Fibroblast of lung (primary cell): ENCODE results near the gene CEACAM20. TPM values are rescaled to one million over a fixed set of nuclear protein-coding genes. Genes with fewer than 3 reads are reported as not detected.
"Not testable (repeated sequence)": the region's sequence is repeated elsewhere in the genome, so short reads cannot be mapped to it uniquely, and the experiment has no call there.

Experiments used
- DNase-seq, 2 donors: peaks; one replicate each; pipeline versions ENCODE4 v3.0.0 to v3.0.0-alpha.2; 2010; ENCODE audit warnings: low read depth in 2 of 2
- H2AFZ ChIP-seq: 2 replicates; pipeline ENCODE4 v1.5.1; 2012; ENCODE audit warnings: low read length, control low read depth, inconsistent platforms
- H3K27ac ChIP-seq: 2 replicates; pipeline ENCODE4 v1.5.1; 2011; ENCODE audit warnings: low read length, control low read depth; ENCODE audit not compliant: insufficient read depth
- H3K27me3 ChIP-seq: 2 replicates; pipeline ENCODE4 v1.5.1; 2011; ENCODE audit warnings: mild to moderate bottlenecking, low read length; ENCODE audit not compliant: control insufficient read depth, insufficient read depth
- H3K36me3 ChIP-seq: 2 replicates; pipeline ENCODE4 v1.5.1; 2011; ENCODE audit warnings: low read length; ENCODE audit not compliant: control insufficient read depth, insufficient read depth
- H3K4me1 ChIP-seq: 2 replicates; pipeline ENCODE4 v1.5.1; 2011; ENCODE audit warnings: low read length; ENCODE audit not compliant: control insufficient read depth, insufficient read depth; ENCODE audit errors: extremely low read depth
- H3K4me2 ChIP-seq: 2 replicates; pipeline ENCODE4 v1.5.1; 2011; ENCODE audit warnings: low read length, control low read depth; ENCODE audit not compliant: insufficient read depth; ENCODE audit errors: extremely low read depth
- H3K4me3 ChIP-seq, 4 experiments: fragments of 200-600 bp in 1 of 4; sonication (generic) in 1 of 4; replicated peaks in 1 of 4; 2 replicates each; pipeline ENCODE4 v1.5.1; 2011 to 2016; ENCODE audit warnings: low read length in 4 of 4, low read depth in 3 of 4, mild to moderate bottlenecking in 3 of 4, control low read depth in 2 of 4, inconsistent platforms in 1 of 4, mixed read lengths in 1 of 4; ENCODE audit not compliant: insufficient read depth in 1 of 4; ENCODE audit errors: control extremely low read depth in 1 of 4
- H3K79me2 ChIP-seq: 2 replicates; pipeline ENCODE4 v1.5.1; 2012; ENCODE audit warnings: mild to moderate bottlenecking, low read length, inconsistent platforms; ENCODE audit not compliant: control insufficient read depth, insufficient read depth
- H3K9ac ChIP-seq: 2 replicates; pipeline ENCODE4 v1.5.1; 2011; ENCODE audit warnings: mild to moderate bottlenecking, low read length, control low read depth; ENCODE audit not compliant: insufficient read depth
- H3K9me3 ChIP-seq: 2 replicates; pipeline ENCODE4 v1.5.1; 2012; ENCODE audit warnings: low read depth, low read length; ENCODE audit not compliant: control insufficient read depth, insufficient read depth
- H4K20me1 ChIP-seq: 2 replicates; pipeline ENCODE4 v1.5.1; 2011; ENCODE audit warnings: low read length; ENCODE audit not compliant: control insufficient read depth, insufficient read depth; ENCODE audit errors: extremely low read depth
- CTCF ChIP-seq, 2 donors: IDR thresholded peaks in 1 of 2; conservative IDR thresholded peaks in 1 of 2; 1 replicate in 1 of 2; 2 replicates in 1 of 2; pipeline ENCODE4 v1.5.1; 2011 to 2012; ENCODE audit warnings: low read length in 2 of 2, control low read depth in 1 of 2, inconsistent platforms in 1 of 2, low read depth in 1 of 2, mild to moderate bottlenecking in 1 of 2
- EZH2 ChIP-seq: IDR thresholded peaks from 2 replicates; pipeline ENCODE4 v1.5.1; 2012; ENCODE audit warnings: low read length, control low read depth, mild to moderate bottlenecking; ENCODE audit errors: missing control alignments
- polyA plus RNA-seq, 2 donors: library from polyadenylated mRNA; depleted of rRNA in 1 of 2; stranded (reverse) in 1 of 2; unstranded in 1 of 2; fragments of >200 nt; gene quantifications; 2 replicates each; pipeline ENCODE4 v1.2.1, GENCODE V29; 2011 to 2012; ENCODE audit warnings: missing spikeins in 1 of 2
- total RNA-seq: library from RNA; depleted of rRNA; stranded (reverse); fragments of >200 nt; gene quantifications from 2 replicates; pipeline ENCODE4 v1.2.1, GENCODE V29; 2014

Gene CEACAM20
- total and polyA plus RNA-seq, 2 donors (not counting 1 experiment from before 2014, with no cell fraction given), result not detected

- TF ChIP-seq CTCF (conservative IDR thresholded peaks at IDR 0.05 in 1 of 2, IDR thresholded peaks at IDR 0.05 in 1 of 2; ENCODE audit: low read depth in 1 of 2, low read length in 2 of 2) (no peak), EZH2 (no peak)
- Histone ChIP-seq H3K36me3 (no peaks in the 10 kb centered on the region), H3K79me2 (no peaks in the 10 kb centered on the region), H3K27ac (no peak overlapping the region), H3K9me3 (no peaks in the 10 kb centered on the region), H3K4me3 (no peak overlapping the region), H3K27me3 (no peaks in the 10 kb centered on the region), H3K4me1 (no peaks in the 10 kb centered on the region), H2AFZ (no peak overlapping the region), H4K20me1 (no peaks in the 10 kb centered on the region), H3K9ac (no peak overlapping the region), H3K4me2 (no peak overlapping the region)
- DNase-seq, result no peak
These were observed 22.4 kb upstream of the CEACAM20 start for GRCh38 chr19:44551850-44552249.

- not testable (repeated sequence) for H3K79me2 ChIP-seq, H3K27me3 ChIP-seq, H3K36me3 ChIP-seq, DNase-seq, H3K9ac ChIP-seq, H3K27ac ChIP-seq, H3K4me2 ChIP-seq, H3K9me3 ChIP-seq, H3K4me1 ChIP-seq, H2AFZ ChIP-seq, H3K4me3 ChIP-seq, H4K20me1 ChIP-seq
These were observed 21.5 kb upstream of the CEACAM20 start for GRCh38 chr19:44550976-44551375.

- no peaks in the 10 kb centered on the region for H4K20me1 ChIP-seq
- H3K27ac ChIP-seq, result no peak overlapping the region
- no peaks in the 10 kb centered on the region for H3K27me3 ChIP-seq
- H3K9me3 ChIP-seq, result no peaks in the 10 kb centered on the region
- H2AFZ ChIP-seq, result no peak overlapping the region
- no peak overlapping the region for H3K4me2 ChIP-seq
- no peaks in the 10 kb centered on the region for H3K4me1 ChIP-seq
- H3K79me2 ChIP-seq, result no peaks in the 10 kb centered on the region
- no peak for TF ChIP-seq CTCF (conservative IDR thresholded peaks at IDR 0.05 in 1 of 2, IDR thresholded peaks at IDR 0.05 in 1 of 2; ENCODE audit: low read depth in 1 of 2, low read length in 2 of 2)
- no peak for TF ChIP-seq EZH2
- H3K36me3 ChIP-seq, result no peaks in the 10 kb centered on the region
- no peak overlapping the region for H3K4me3 ChIP-seq
- no peak overlapping the region for H3K9ac ChIP-seq
- DNase-seq, result no peak
These were observed 20.0 kb upstream of the CEACAM20 start for GRCh38 chr19:44549507-44549906.
